Tibial nerve (tissue), 4 donors: ENCODE data around the gene LCORL. TPM values are rescaled to one million over a fixed set of nuclear protein-coding genes. Genes with fewer than 3 reads are reported as not detected.
A peak's percentile ranks its signal among the peaks of the same experiment; 100 is the strongest.
"Not testable (repeated sequence)": the region's sequence is repeated elsewhere in the genome, so short reads cannot be mapped to it uniquely, and the experiment has no call there.

ENCODE experiments used
- DNase-seq, 2 donors: peaks; one replicate each; pipeline ENCODE4 v3.0.0-alpha.2; 2019; ENCODE audit warnings: low spot score in 2 of 2
- H3K27ac ChIP-seq, 4 donors: fragments of 200-600 bp; sonication (generic) in 3 of 4; one replicate each; pipeline ENCODE4 v1.5.1; 2017 to 2019; ENCODE audit warnings: mild to moderate bottlenecking in 1 of 4
- H3K27me3 ChIP-seq, 2 donors: fragments of 200-600 bp; sonication (generic) in 1 of 2; one replicate each; pipeline versions ENCODE4 v1.5.1 to v1.6.0; 2017 to 2019
- H3K36me3 ChIP-seq, 3 donors: fragments of 200-600 bp; sonication (generic); one replicate each; pipeline ENCODE4 v1.5.1; 2018 to 2019
- H3K4me1 ChIP-seq, 4 donors: fragments of 200-600 bp; sonication (generic) in 3 of 4; one replicate each; pipeline ENCODE4 v1.5.1; 2017 to 2019
- H3K4me3 ChIP-seq, 4 donors: fragments of 200-600 bp; sonication (generic) in 3 of 4; one replicate each; pipeline ENCODE4 v1.5.1; 2017 to 2019; ENCODE audit warnings: mild to moderate bottlenecking in 1 of 4, moderate library complexity in 1 of 4
- H3K9me3 ChIP-seq, 4 donors: fragments of 200-600 bp; sonication (generic) in 3 of 4; one replicate each; pipeline ENCODE4 v1.5.1; 2017 to 2019
- EP300 ChIP-seq, 2 donors: sonication (generic); formaldehyde crosslinking; IDR thresholded peaks; one replicate each; pipeline ENCODE4 v1.6.1; 2017; ENCODE audit warnings: antibody characterized with exemption in 2 of 2, mild to moderate bottlenecking in 1 of 2
- POLR2A ChIP-seq, 2 donors: fragments of 450-650 bp; IDR thresholded peaks; one replicate each; pipeline ENCODE4 v1.6.1; 2017; ENCODE audit warnings: antibody characterized with exemption in 2 of 2, mild to moderate bottlenecking in 2 of 2, moderate library complexity in 2 of 2
- WGBS, 2 donors: methylation state at CpG; one replicate each; pipeline ENCODE4 v1.1.5; 2018; 5-methylcytosine and 5-hydroxymethylcytosine counted together
- total RNA-seq, 4 donors: library from RNA; depleted of rRNA; stranded (reverse); fragments of >200 nt; gene quantifications; one replicate each; pipeline ENCODE4 v1.1.0, GENCODE V29; 2016
- TF ChIP-seq, protein P1 (sequence below), 5 experiments: fragments of 200-600 bp in 3 of 5; fragments of 450-650 bp in 2 of 5; sonication (generic) in 3 of 5; IDR thresholded peaks; one replicate each; pipeline ENCODE4 v1.5.1; 2016 to 2019; ENCODE audit warnings: antibody characterized with exemption in 5 of 5, mild to moderate bottlenecking in 3 of 5, moderate library complexity in 2 of 5

Gene LCORL
- total RNA-seq, 4 donors from 2014 or later, result 17.3 to 35.0 (median 18.7) TPM

DNA sequence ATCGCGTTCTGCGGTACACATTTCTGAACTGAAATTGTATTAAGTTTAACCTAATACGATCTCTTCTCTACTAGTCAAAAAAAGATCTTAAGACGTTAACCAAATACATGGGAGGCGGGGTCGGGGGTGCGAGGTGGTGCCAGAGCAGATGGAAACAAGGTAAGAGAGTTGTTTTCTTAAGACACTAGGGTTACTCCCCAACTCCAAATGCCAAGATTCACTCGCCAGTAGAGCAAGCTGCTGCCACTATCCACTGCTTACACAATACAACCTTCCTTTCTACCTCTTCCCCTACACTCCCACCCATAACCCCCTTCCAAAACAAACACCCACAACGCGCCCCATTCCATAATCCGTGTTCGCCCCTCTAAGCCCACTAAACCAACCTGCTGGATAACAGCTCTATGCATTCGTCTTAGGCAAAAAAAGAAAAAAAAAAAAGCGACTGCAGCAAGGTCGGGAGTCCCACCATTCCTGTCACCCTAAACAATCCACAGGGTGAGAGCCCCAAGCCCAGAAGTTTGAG is 1.3 kb downstream of the LCORL start:
- H3K36me3 ChIP-seq, result no peaks in the 10 kb centered on the region
- 4% methylated on average over 16 of the region's 16 CpGs for WGBS, 2 donors
- peaks cover 0 to 29% (median 5%) of the 10 kb centered on the region in 4 donors for H3K4me1 ChIP-seq
- no peaks in the 10 kb centered on the region for H3K9me3 ChIP-seq
- H3K4me3 ChIP-seq, result peak overlapping the region; percentile 74 to 98 (median 90)
- DNase-seq, result no peak
- peak overlapping the region; percentile 91 to 97 (median 96) for H3K27ac ChIP-seq
- no peaks in the 10 kb centered on the region for H3K27me3 ChIP-seq
- TF ChIP-seq, protein P1, sequence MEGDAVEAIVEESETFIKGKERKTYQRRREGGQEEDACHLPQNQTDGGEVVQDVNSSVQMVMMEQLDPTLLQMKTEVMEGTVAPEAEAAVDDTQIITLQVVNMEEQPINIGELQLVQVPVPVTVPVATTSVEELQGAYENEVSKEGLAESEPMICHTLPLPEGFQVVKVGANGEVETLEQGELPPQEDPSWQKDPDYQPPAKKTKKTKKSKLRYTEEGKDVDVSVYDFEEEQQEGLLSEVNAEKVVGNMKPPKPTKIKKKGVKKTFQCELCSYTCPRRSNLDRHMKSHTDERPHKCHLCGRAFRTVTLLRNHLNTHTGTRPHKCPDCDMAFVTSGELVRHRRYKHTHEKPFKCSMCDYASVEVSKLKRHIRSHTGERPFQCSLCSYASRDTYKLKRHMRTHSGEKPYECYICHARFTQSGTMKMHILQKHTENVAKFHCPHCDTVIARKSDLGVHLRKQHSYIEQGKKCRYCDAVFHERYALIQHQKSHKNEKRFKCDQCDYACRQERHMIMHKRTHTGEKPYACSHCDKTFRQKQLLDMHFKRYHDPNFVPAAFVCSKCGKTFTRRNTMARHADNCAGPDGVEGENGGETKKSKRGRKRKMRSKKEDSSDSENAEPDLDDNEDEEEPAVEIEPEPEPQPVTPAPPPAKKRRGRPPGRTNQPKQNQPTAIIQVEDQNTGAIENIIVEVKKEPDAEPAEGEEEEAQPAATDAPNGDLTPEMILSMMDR (IDR thresholded peaks at IDR 0.05), result no peak
- TF ChIP-seq POLR2A (IDR thresholded peaks at IDR 0.05) (no peak), EP300 (IDR thresholded peaks at IDR 0.05) (no peak)

DNA sequence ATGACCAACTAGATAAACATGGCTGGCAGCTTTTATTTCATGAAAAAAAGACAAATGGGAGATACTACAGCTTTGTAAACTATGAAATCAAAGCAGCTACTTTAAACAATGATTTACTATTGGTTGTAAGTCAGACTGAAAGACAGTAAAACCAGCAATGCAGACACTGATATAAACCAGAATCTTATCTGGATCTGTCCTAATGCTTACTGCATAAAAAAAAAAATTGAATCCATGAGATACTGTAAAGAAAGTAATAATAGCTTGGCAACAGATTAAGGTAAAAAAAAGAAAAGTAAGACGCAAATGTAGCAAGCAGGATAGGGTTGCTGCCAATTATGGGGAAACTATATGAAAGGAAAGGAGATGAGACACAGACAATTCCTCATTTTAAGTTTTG is 7.3 kb downstream of the LCORL start:
- Histone ChIP-seq H3K27ac (no peak overlapping the region), H3K36me3 (no peaks in the 10 kb centered on the region), H3K4me1 (peaks cover 0 to 28% (median 6%) of the 10 kb centered on the region in 4 donors), H3K27me3 (no peaks in the 10 kb centered on the region), H3K4me3 (no peak overlapping the region), H3K9me3 (no peaks in the 10 kb centered on the region)
- WGBS, 2 donors, result 81 to 86% methylated on average over 1 of the region's 1 CpG
- no peak for TF ChIP-seq EP300 (IDR thresholded peaks at IDR 0.05)
- no peak for TF ChIP-seq POLR2A (IDR thresholded peaks at IDR 0.05)
- TF ChIP-seq, protein P1 (IDR thresholded peaks at IDR 0.05), result no peak
- DNase-seq, result no peak

DNA sequence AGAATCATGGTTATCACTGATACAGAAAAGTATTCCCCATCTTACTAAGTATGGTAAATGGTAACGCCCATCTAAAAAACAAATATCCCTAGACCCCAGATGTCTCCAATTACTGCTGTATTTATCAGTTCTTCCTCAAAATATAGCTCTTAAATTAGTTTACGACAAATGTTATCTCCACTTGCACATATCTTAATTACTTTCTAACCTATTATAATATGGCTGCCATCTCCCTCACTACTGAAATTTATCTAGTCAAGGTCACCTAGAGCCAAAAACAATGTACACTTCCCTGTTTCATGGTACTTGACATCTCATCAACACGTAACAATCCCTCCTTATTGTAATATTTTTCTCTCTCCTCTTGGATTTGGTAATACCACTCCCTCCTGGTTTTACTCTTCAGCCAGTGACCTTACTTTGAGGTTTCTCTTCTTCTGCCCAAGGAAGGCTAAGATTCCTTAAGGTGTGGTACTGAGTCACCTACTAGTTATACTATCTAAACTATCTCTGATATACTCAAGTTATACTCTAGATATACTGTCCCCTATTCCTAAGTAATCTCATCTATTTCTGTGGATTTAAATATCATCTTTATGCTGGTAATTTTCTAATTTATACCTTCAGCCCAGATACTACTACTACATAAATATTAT is 8.6 kb downstream of the LCORL start:
- WGBS, 2 donors, result 93 to 94% methylated on average over 3 of the region's 3 CpGs
- DNase-seq, result no peak
- Histone ChIP-seq H3K9me3 (no peaks in the 10 kb centered on the region), H3K4me1 (peaks cover 0 to 23% (median 6%) of the 10 kb centered on the region in 4 donors), H3K27ac (no peak overlapping the region), H3K4me3 (no peak overlapping the region), H3K36me3 (no peaks in the 10 kb centered on the region), H3K27me3 (no peaks in the 10 kb centered on the region)
- TF ChIP-seq, protein P1 (IDR thresholded peaks at IDR 0.05), result no peak
- TF ChIP-seq POLR2A (IDR thresholded peaks at IDR 0.05), result no peak
- no peak for TF ChIP-seq EP300 (IDR thresholded peaks at IDR 0.05)

DNA sequence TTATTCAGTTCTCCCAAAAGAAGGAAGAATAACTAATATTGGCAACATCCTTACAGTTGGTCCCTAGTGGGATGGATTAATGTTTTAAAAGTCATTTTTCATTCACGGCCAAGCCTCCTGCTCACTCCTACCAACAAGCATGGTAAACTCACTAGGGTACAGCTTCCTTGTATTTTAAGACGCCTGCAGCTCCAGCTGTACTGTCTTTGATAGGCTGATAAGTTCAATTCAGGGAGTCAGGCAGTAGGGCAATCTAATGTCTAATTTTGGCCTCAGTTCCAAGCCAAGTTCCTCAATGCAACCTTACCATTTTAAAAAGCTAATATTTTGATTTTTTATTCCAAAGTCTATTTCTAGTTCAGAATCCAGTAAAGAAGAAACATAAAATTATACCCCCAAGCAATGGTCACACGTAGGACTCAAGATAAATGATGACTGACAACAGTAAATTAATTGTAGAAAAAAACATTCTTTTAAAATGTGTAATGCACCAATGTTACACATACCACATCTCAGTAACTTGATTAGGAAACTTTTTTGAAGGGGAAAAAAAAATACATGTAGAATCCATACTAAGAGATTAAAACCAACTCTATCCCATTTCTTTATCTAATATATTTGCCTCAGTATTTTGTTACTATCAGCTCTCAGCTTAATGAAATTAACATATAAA is 9.3 kb downstream of the LCORL start:
- Histone ChIP-seq H3K36me3 (no peaks in the 10 kb centered on the region), H3K27ac (peak overlapping the region in 1 of 4 donors; percentile 22), H3K9me3 (no peaks in the 10 kb centered on the region), H3K27me3 (no peaks in the 10 kb centered on the region), H3K4me3 (no peak overlapping the region), H3K4me1 (peaks cover 0 to 23% (median 6%) of the 10 kb centered on the region in 4 donors)
- no peak for DNase-seq
- TF ChIP-seq POLR2A (IDR thresholded peaks at IDR 0.05) (no peak), EP300 (IDR thresholded peaks at IDR 0.05) (no peak)
- TF ChIP-seq, protein P1 (IDR thresholded peaks at IDR 0.05), result no peak
- WGBS, 2 donors, result 28 to 32% methylated on average over 3 of the region's 3 CpGs

DNA sequence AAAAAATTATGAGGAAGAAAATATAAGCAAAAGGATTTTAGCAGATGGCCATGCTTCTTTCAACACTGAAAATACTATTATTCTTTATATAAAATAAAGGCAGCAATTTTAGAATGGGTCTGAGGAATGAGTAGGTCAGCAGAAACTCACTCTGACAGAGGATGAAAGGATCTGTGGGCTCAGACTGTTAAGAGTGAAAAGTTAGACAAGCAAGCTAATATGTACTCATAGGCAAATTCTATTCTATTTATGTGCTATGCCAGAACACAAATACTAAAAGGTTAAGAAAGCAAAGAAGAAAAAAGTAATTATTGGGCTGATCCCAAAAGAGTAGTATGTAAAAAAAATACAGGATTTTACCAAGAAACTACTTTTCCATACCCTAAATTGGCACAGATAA is 13.9 kb downstream of the LCORL start:
- H3K27me3 ChIP-seq, result no peaks in the 10 kb centered on the region
- no peaks in the 10 kb centered on the region for H3K9me3 ChIP-seq
- no peak overlapping the region for H3K27ac ChIP-seq
- H3K4me1 ChIP-seq, result peaks cover 0 to 13% (median 6%) of the 10 kb centered on the region in 4 donors
- no peak overlapping the region for H3K4me3 ChIP-seq
- TF ChIP-seq, protein P1 (IDR thresholded peaks at IDR 0.05), result no peak
- no peak for TF ChIP-seq POLR2A (IDR thresholded peaks at IDR 0.05)
- TF ChIP-seq EP300 (IDR thresholded peaks at IDR 0.05), result no peak
- peaks cover 0 to 7% (median 0%) of the 10 kb centered on the region in 3 donors for H3K36me3 ChIP-seq
- no peak for DNase-seq

DNA sequence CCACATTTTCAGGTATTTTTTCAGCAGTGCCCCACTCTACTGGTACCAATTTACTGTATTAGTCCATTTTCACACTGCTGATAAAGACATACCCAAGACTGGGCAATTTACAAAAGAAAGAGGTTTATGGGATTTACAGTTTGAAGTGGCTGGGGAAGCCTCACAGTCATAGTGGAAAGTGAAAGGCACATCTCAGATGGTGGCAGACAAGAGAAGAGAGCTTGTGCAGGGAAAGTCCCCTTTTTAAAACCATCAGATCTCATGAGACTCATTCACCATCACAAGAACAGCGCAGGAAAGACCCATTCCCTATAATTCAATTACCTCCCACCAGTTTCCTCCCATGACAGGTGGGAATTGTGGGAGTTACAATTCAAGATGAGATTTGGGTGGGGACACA is 15.1 kb downstream of the LCORL start:
- WGBS, 2 donors, result 95 to 97% methylated on average over 1 of the region's 1 CpG
- not testable (repeated sequence) for H3K9me3 ChIP-seq, H3K27ac ChIP-seq, H3K27me3 ChIP-seq, DNase-seq, H3K36me3 ChIP-seq, H3K4me1 ChIP-seq, H3K4me3 ChIP-seq
